Uterus (tissue), 4 donors: ENCODE results near the gene KLHL17. TPM values are rescaled to one million over a fixed set of nuclear protein-coding genes. Genes with fewer than 3 reads are reported as not detected.
"Not testable (repeated sequence)": the region's sequence is repeated elsewhere in the genome, so short reads cannot be mapped to it uniquely, and the experiment has no call there.

ENCODE experiments used
- DNase-seq, 2 donors: peaks; one replicate each; pipeline ENCODE4 v3.0.0-alpha.2; 2019 to 2020
- H3K27ac ChIP-seq, 2 donors: fragments of 200-600 bp; sonication (generic); 1 replicate in 1 of 2; 2 replicates in 1 of 2; pipeline ENCODE4 v1.5.1; 2016 to 2018
- H3K27me3 ChIP-seq, 2 donors: fragments of 200-600 bp; sonication (generic); one replicate each; pipeline ENCODE4 v1.5.1; 2018 to 2019; ENCODE audit warnings: control low read depth in 1 of 2
- H3K36me3 ChIP-seq, 2 donors: fragments of 200-600 bp; sonication (generic); one replicate each; pipeline ENCODE4 v1.5.1; 2019; ENCODE audit warnings: control low read depth in 1 of 2
- H3K4me1 ChIP-seq, 2 donors: fragments of 200-600 bp; sonication (generic); one replicate each; pipeline ENCODE4 v1.5.1; 2018 to 2019; ENCODE audit warnings: control low read depth in 1 of 2
- H3K4me3 ChIP-seq, 2 donors: fragments of 200-600 bp; sonication (generic); 1 replicate in 1 of 2; 2 replicates in 1 of 2; pipeline ENCODE4 v1.5.1; 2018 to 2019; ENCODE audit warnings: mild to moderate bottlenecking in 1 of 2
- H3K9me3 ChIP-seq, 2 donors: fragments of 200-600 bp; sonication (generic); one replicate each; pipeline ENCODE4 v1.5.1; 2019; ENCODE audit warnings: control low read depth in 1 of 2
- POLR2A ChIP-seq, 2 donors: fragments of 450-650 bp; IDR thresholded peaks; one replicate each; pipeline ENCODE4 v1.6.1; 2016; ENCODE audit warnings: antibody characterized with exemption in 2 of 2, mild to moderate bottlenecking in 1 of 2, moderate library complexity in 1 of 2
- intact Hi-C: fragments of 100-400 bp; cut with DNase I; formaldehyde crosslinking; loops from one replicate; pipeline ENCODE4 v1.15.1; 2023; ENCODE audit warnings: low total_unique reads
- total RNA-seq, 4 donors: library from RNA; depleted of rRNA in 3 of 4; stranded (reverse); fragments of >200 nt in 3 of 4; gene quantifications; one replicate each; pipeline versions ENCODE4 v1.1.0 to v1.2.4, GENCODE V29; 2014 to 2023
- TF ChIP-seq, protein P1 (sequence below), 4 experiments: fragments of 200-600 bp in 2 of 4; fragments of 450-650 bp in 2 of 4; sonication (generic) in 2 of 4; IDR thresholded peaks; one replicate each; pipeline ENCODE4 v1.5.1; 2016 to 2019; ENCODE audit warnings: antibody characterized with exemption in 4 of 4, mild to moderate bottlenecking in 2 of 4, moderate library complexity in 1 of 4
- donor health status: DM: yes; HTN: yes; CAD: no.

KLHL17 gene
- total RNA-seq, 4 donors from 2014 or later: 1.8 to 15.3 (median 9.6) TPM

DNA sequence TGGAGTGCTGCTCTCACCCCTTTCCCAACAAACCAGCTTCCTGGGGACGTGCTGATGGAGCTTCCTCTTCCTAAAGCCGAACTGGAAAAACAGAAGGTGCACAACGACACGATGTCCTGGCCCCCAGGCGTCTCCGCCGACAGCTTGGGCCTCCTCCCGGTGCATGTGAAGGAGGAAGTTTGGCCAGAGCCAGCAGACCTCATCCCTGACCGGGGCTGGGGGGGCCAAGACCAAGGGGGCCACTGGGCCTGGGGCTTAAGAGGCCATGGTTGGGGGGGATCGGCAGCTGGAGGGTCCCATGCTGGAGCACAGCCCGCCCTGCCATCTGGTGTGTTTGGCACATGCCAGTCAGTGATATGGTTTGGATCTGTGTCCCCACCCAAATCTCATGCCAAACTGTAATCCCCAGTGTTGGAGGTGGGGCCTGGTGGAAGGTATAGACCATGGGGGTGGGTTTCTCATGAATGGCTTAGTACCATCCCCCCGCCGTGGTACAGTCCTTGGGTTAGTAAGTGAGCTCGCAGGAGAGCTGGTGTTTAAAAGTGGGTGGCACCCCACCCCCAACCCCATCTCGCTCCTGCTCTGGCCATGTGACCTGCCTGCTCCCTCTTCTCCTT is 33.1 kb downstream of the KLHL17 start:
- Histone ChIP-seq H3K27ac (no peak overlapping the region), H3K27me3 (no peaks in the 10 kb centered on the region), H3K4me1 (no peaks in the 10 kb centered on the region), H3K36me3 (no peaks in the 10 kb centered on the region), H3K4me3 (no peak overlapping the region), H3K9me3 (no peaks in the 10 kb centered on the region)
- DNase-seq: no peak
- intact Hi-C loops: no loop called here
- TF ChIP-seq POLR2A (IDR thresholded peaks at IDR 0.05): no peak
- TF ChIP-seq, protein P1, sequence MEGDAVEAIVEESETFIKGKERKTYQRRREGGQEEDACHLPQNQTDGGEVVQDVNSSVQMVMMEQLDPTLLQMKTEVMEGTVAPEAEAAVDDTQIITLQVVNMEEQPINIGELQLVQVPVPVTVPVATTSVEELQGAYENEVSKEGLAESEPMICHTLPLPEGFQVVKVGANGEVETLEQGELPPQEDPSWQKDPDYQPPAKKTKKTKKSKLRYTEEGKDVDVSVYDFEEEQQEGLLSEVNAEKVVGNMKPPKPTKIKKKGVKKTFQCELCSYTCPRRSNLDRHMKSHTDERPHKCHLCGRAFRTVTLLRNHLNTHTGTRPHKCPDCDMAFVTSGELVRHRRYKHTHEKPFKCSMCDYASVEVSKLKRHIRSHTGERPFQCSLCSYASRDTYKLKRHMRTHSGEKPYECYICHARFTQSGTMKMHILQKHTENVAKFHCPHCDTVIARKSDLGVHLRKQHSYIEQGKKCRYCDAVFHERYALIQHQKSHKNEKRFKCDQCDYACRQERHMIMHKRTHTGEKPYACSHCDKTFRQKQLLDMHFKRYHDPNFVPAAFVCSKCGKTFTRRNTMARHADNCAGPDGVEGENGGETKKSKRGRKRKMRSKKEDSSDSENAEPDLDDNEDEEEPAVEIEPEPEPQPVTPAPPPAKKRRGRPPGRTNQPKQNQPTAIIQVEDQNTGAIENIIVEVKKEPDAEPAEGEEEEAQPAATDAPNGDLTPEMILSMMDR (IDR thresholded peaks at IDR 0.05): no peak

GRCh38 chr1:994546-994945 is 34.2 kb downstream of the KLHL17 start:
- H3K27me3 ChIP-seq, H3K36me3 ChIP-seq, H3K4me1 ChIP-seq, intact Hi-C loops, H3K4me3 ChIP-seq, H3K9me3 ChIP-seq, DNase-seq, H3K27ac ChIP-seq: not testable (repeated sequence)

DNA sequence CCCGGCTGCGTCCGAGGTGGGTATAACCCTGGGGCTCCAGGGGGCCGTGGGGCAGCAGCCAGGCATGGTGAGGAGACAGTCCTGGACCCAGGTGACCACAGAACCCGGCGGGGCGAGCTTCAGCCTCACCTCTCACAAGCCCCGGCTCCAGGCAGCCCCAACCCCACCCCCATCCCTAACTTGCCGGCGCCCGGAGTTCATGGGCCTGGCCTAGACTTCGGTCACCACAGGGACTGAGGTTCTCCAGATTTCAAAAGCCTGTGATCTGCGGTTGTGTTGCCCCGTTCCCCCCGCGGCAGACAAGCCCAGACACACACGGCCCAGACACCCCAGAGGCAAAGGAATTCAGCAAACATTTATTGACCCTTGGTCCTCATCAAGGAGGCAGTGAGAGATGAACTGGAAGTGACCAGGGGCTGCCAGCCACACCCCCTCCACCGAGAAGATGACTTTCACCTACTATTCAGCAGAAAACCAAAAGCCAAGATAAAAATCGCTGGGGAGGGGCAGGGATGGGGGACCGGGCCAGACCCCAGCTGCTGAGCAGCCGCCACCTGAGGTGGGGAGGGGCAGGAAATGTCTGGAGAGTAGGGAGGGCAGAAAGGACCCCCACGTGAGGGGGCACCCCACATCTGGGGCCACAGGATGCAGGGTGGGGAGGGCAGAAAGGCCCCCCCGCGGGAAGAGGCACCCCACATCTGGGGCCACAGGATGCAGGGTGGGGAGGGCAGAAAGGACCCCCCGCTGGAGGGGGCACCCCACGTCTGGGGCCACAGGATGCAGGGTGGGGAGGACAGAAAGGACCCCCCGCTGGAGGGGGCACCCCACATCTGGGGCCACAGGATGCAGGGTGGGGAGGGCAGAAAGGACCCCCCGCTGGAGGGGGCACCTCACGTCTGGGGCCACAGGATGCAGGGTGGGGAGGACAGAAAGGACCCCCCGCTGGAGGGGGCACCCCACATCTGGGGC is 35.6 kb downstream of the KLHL17 start:
- TF ChIP-seq POLR2A (IDR thresholded peaks at IDR 0.05): no peak
- TF ChIP-seq, protein P1 (IDR thresholded peaks at IDR 0.05): no peak
- Histone ChIP-seq H3K9me3 (no peaks in the 10 kb centered on the region), H3K4me3 (no peak overlapping the region), H3K36me3 (no peaks in the 10 kb centered on the region), H3K27me3 (peaks cover 0 to 4% of the 10 kb centered on the region in 2 donors), H3K27ac (no peak overlapping the region), H3K4me1 (no peaks in the 10 kb centered on the region)
- no peak for DNase-seq
- intact Hi-C loops: no loop called here

DNA sequence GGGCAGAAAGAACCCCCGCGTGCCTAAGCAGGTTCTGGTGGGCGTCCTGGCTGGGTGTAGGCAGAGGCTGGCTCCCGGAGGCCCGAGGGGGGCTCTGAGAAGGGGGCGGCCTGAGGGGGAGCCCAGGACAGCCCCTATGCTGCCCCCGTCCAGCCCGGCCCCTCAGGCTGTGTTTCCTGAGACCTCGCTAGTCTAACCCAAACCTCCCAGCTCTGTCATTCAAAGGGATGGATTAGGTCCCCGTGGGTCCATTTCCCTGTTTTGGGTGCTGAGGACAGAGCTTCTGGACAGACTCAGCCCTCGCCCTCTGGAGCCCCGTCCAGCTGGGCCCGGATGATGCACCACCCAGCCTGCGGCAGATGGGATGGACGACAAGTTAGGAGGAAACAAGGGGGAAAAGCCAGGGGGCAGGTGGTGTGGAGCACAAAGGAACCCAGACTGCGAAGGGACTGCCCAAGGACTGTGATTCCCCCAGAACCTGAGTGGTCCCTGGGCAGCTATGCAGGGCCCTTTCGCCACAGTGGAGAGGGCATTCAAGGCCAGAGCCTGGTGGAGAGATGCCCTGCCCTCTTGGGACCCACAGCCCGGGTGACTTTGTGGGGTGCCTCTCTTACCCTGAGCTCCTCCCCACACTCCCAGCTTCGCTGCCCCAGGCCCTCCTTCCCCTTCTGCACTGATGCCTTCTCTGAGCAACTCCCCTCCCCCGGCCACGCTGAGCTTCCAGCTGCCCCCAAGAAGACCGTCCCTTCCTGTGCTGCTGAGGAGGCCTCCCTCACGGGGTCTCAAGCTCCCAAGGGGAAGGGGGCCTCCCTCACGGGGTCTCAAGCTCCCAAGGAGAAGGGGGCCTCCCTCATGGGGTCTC is 36.7 kb downstream of the KLHL17 start:
- TF ChIP-seq POLR2A (IDR thresholded peaks at IDR 0.05): no peak
- TF ChIP-seq, protein P1 (IDR thresholded peaks at IDR 0.05): no peak
- Histone ChIP-seq H3K27ac (no peak overlapping the region), H3K4me1 (no peaks in the 10 kb centered on the region), H3K36me3 (no peaks in the 10 kb centered on the region), H3K27me3 (peaks cover 0 to 4% of the 10 kb centered on the region in 2 donors), H3K4me3 (no peak overlapping the region), H3K9me3 (no peaks in the 10 kb centered on the region)
- intact Hi-C loops: no loop called here
- no peak for DNase-seq

GRCh38 chr1:997713-997992 is 37.3 kb downstream of the KLHL17 start:
- intact Hi-C loops: no loop called here
- no peaks in the 10 kb centered on the region for H3K9me3 ChIP-seq
- no peak for DNase-seq
- peaks cover 0 to 4% of the 10 kb centered on the region in 2 donors for H3K27me3 ChIP-seq
- no peaks in the 10 kb centered on the region for H3K4me1 ChIP-seq
- no peak overlapping the region for H3K27ac ChIP-seq
- H3K36me3 ChIP-seq: no peaks in the 10 kb centered on the region
- no peak overlapping the region for H3K4me3 ChIP-seq
- no peak for TF ChIP-seq POLR2A (IDR thresholded peaks at IDR 0.05)
- TF ChIP-seq, protein P1 (IDR thresholded peaks at IDR 0.05): no peak
